GM18511 (cell line): ENCODE results near the gene ZNF284.

Source experiments
- ATAC-seq: cut with Tn5 transposase; IDR thresholded peaks from one replicate; pipeline ENCODE4 v1.9.1; 2021; ENCODE audit warnings: mild to moderate bottlenecking, moderate library complexity; ENCODE audit not compliant: unreplicated experiment

ZNF284 gene

GRCh38 chr19:44071824-44072542 lies at the start of gene ZNF284:
Gene ZNF284, plus strand, starts transcription at chr19:44072159. Its CDS starts 4,231 bp downstream, at chr19:44076390.
- peak; percentile 99 for ATAC-seq

DNA sequence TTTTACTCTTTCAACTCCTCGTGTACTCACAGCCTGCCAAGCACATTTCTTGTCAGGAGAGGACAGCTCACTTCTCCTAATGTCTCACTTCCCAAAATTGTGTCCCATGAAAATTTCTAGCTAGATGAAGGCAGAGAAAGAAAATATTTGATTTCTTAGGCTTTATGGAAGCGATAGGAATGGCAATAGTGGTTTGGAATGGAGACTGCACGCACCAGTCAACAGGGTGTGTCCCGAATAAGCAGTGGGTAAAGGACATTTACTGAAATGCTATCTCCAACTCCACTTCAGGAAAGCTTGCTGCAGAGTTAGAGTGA lies 47.1 kb upstream of the ZNF284 start:
- ATAC-seq, result peak; percentile 17

DNA sequence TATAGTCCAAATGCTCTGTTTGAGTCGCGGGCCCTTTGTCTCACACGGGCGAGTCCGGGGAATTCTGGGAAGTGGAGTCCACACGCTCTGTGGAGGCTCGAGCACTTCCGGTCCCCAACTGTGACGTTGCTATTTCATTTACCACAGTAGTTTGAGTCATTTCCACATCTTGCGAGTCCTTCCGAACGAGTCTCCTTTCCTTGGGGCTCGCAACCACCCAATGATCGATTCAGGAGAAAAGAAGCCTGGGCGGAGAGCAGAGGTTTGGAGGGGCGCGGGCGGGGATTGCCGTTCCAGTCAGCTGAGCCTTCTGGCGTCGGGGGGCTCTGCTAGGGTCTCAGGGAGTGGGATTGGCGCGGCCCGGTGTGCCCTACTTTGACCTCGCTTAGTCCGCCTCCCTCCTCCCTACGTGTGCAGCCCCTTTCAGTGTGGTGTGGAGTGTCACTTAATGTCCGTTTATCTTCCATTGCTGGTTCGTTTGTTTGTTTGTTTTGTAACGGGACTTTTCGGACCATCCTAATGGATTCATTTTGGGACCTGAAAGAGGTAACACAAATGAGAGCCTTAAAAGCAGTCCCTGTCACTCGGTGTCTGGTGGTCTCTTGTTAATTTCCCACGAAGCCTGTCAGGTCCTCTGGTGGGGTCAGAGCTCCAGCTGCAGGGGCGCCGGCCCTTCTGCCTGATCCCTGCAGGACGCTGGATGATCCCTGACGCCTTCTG lies 46.6 kb upstream of the ZNF284 start, which contains the start of gene ZNF222:
ZNF222 (plus strand) TSS at position 163 of the 720 bp plus-strand sequence; CDS start at position 221, 58 bp downstream.
- ATAC-seq, result peak; percentile 100

DNA sequence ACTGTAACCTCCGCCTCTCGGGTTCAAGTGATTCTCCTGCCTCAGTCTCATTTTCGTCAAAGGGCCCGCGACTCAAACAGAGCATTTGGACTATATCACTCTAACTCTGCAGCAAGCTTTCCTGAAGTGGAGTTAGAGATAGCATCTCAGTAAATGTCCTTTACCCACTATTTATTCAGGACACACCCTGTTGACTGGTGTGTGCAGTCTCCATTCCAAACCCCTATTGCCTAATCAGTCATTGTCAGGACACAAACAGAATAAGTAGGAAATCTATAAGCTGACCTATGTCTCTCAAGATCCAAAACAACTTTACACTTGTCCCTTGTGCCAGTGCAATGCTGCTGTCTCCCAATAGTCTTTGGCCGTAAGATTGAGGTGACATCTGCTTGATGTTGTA lies 45.3 kb upstream of the ZNF284 start:
- no peak for ATAC-seq

DNA sequence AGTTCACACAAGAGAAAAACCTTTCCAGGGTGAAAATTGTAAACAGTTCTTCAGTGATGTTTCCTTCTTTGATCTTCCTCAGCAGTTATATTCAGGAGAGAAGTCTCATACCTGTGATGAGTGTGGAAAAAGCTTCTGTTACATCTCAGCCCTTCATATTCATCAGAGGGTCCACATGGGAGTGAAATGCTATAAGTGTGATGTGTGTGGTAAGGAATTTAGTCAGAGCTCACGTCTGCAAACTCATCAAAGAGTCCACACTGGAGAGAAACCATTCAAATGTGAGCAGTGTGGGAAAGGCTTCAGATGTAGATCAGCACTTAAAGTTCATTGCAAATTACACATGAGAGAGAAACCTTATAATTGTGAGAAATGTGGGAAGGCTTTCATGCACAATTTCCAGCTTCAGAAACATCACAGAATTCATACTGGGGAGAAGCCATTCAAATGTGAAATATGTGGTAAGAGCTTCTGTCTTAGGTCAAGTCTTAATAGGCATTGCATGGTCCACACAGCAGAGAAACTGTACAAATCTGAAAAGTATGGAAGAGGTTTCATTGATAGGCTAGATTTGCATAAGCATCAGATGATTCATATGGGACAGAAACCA lies 39.9 kb upstream of the ZNF284 start:
- no peak for ATAC-seq

GRCh38 chr19:44042147-44042546 lies 29.8 kb upstream of the ZNF284 start:
- no peak for ATAC-seq

- ATAC-seq, result peak; percentile 58
Measured at GRCh38 chr19:44050740-44051649, 21.0 kb upstream of the ZNF284 start.

DNA sequence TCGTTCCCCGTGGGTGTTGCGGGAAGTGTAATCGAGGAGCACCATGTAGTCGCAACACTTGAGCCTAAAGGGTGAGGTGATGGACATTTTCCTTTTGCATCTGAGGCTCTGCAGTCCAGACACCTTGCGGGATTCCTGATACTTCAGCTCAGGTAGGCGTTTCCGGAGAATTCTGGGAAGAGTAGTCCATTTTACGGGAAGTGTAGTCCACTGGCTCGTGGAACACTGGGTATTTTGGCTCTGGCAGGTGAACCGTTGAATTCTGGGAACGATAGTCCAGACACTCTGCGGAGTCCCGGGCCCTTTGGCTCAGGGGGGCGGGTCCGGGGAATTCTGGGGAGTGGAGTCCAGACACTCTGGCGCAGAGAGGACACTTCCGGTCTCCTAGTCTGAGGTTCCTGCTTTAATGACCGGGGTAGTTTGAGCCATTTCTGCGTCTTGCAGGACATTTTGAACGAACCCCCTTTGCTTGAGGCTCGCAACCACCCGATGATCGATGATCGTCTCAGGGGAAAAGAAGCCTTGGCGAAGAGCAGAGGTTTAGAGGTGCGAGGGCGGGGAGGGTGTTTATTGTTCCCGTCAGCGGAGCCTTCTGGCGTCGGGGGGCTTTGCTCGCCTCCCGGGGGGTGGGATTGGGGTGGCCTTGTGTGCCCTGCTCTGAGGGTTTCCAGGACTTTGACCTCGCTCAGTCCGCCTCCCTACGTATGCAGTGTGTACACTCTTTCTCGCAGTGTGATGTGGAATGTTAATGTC lies 20.1 kb upstream of the ZNF284 start, which contains the start of gene ZNF223:
ZNF223 (plus strand) TSS at position 387 of the 753 bp plus-strand sequence. CDS start 3,141 bp downstream, outside the sequence.
- peak; percentile 87 for ATAC-seq

DNA sequence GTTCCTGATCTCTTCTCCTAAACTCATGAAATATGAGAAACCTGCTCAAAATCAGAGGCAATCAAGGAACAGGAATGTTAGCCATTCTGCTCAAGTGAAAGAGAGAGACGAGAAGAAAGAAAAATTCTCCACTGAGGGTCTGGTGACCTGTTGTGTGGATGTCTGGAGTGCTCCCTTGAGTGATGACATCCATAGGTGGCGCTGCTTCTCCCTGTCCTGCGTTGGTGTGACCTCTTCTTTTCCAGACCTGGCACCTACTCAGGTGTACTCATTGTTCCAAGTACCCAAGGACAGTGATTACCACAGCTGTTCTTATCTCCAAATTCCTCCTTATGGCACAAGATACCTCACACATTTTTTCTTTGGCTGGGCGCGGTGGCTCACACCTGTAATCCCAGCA lies 16.1 kb upstream of the ZNF284 start:
- no peak for ATAC-seq

GRCh38 chr19:44059229-44059628 lies 12.7 kb upstream of the ZNF284 start:
- no peak for ATAC-seq

DNA sequence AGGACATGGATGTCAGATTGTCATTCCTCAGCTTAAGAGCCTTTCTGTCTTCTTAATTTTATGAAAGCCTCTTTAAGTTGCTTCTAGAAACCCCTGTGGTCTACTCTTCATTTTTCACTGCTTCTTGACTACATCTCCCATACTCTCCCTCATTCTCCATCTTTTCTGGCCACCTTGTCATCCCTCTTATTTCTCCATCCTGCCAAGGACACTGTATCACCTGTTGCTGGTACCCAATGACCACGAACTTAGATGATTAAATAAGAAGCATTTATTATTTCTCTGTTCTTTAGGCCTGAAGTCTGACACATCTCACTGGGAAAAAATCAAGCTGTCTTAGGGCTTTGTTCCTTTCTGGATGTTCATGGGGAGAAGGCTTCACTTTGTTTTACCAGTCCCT lies 10.9 kb upstream of the ZNF284 start:
- ATAC-seq, result no peak

DNA sequence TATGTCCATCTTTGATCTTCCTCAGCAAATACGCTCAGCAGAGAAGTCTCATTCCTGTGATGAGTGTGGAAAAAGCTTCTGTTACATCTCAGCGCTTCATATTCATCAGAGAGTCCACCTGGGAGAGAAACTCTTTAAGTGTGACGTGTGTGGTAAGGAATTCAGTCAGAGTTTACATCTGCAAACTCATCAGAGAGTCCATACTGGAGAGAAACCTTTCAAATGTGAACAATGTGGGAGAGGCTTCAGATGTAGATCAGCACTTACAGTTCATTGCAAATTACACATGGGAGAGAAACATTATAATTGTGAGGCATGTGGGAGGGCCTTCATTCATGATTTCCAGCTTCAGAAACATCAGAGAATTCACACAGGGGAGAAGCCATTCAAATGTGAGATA lies 5.7 kb upstream of the ZNF284 start:
- no peak for ATAC-seq

GRCh38 chr19:44069415-44069814 lies 2.5 kb upstream of the ZNF284 start:
- no peak for ATAC-seq

DNA sequence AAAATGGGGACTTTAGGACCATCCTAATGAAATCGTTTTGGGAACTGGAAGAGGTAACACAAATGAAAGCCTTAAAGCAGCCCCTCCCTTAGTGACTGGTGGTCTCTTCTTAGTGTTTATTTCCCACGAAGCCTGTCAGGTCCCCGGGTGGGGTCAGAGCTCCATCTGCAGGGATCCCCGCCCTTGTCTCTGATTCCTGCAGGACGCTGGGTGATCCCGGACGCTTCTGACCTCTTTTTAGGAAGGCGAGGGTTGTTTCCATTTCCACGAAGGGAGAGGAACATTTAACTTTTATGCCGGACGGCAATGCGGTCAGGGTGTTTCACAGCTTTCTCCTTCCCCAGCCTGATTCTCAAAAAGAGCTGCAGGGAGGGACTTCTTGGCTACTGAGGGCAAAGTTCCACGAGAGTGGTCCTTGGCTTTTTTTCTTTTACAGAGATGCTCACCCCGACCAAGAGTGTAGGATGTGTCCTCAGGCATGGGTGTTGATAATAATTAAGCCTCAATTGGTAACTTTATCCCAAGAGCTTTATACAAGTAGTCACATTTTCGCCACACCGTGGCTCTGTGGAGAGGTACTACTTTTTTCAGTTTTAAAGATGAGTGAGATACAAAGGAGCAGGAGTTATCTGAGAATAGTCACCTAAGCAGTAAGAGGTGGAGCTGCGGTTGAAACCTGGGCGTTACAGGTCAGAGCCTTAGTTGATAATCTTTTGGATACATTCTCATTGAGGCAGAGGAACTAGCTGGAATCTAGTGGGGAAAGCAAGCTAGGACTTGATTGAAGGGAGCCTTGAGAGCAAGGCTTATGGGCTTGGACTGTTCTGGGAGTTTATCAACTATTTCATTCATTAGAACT lies 813 bp downstream of the ZNF284 start:
- ATAC-seq, result no peak

DNA sequence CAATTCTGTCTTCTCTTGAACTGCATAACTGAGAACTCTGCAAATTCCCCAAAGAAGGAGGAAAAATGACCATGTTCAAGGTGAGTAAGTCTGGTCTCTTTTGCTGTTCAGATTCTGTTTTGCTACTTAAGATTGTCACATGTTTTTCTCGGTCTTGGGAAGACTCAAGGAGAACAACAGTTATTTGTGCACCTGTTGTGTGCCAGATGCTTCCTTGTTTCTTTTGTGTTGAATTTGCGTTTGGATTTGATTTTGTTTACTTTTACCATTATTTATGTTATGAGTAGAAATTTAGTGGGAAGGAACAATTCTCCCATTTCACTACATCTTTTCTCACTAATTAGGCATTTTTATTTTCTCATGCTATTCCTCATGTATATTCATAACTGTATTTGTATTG lies 4.4 kb downstream of the ZNF284 start:
- no peak for ATAC-seq

GRCh38 chr19:44092108-44092507 lies 20.1 kb downstream of the ZNF284 start:
- ATAC-seq, result no peak

DNA sequence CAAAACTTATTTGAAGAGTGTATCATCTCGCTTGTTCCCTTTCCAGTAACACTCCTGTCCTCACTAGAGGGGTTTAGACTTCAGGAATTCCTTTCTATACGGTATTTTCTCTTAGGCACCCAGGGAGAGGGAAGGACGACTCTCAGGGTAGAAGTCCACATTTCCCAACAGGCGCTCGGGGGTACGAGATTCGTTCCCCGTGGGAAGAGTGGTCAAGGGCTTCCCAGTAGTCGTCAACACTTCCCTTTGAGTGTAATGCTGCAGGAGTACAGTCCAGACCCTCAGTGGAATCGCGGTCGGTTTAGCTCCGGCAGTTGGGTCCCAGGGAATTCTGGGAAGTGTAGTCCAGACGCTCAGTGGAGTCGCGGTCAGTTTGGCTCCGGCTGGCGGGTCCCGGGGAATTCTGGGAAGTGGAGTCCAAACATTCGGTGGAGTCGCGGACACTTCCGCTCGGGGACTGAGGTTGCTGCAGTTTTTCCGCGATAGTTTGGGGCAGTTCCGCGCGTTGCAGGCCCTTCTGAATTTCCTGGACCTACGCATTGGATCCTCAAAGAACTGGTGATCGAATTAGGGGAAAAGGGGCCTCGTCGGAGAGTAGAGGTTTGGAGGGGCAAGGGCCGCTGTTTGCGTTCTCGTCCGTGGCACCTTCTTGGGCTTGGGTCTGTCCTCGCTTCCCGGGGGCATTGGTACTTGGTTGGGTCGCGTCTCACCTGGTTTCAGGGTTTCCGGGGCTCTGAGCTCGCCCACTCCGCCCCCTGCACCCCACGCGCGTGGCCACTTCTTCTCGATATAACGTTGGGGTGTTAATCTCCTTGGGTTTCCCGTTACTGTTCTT lies 22.2 kb downstream of the ZNF284 start, which contains the start of gene ZNF224:
ZNF224 (plus strand) TSS at position 431 of the 835 bp plus-strand sequence. CDS start 3,513 bp downstream, outside the sequence.
- peak; percentile 89 for ATAC-seq

DNA sequence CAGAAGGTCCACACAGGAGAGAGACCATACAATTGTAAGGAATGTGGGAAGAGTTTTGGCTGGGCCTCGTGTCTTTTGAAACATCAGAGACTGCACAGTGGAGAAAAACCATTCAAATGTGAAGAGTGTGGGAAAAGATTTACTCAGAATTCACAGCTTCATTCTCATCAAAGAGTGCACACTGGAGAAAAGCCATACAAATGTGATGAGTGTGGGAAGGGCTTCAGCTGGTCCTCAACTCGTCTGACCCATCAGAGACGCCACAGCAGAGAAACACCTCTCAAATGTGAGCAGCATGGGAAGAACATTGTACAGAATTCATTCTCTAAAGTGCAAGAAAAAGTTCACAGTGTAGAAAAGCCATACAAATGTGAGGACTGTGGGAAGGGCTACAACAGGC lies 35.8 kb downstream of the ZNF284 start:
- no peak for ATAC-seq
